NCI-H187 treated with DMSO at 0.1 percent for 48 hours (cell line): ENCODE data around the gene GRIK1.

Source experiments
- DNase-seq: peaks from one replicate; lab custom pipeline; 2025; lab: John Stamatoyannopoulos, UW

GRIK1 gene

DNA sequence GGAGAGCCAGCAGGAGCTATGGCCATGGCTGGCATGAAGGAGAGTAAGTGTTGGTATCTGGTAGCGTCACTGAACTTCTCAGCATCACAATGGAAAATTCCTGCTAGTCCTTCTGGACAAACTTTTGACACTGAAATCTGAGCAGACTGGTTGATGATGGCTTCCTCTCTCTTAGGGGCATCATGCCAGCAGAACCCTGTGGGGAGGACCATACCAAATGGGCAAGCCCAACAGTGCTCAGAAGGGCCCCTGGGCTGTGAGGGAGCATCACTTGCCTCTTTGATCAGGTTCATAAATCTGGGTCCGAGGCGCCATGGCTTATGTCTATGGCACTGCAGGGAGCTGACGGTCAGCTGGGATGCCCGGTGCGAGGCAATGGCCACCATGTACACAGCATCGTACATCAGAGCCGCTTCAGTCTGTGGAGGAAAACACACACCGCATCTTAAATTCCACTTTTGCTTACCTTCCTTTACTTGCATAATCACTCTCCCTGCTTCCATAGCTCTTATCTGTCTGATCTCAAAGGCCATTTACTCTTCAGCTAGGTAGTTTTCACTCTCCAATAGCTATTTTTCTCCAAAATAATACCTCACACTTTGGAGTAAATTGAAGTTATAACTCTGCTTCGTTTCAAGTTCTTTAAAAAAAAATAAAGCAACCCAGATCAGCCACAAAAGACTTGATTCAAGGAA, 297.1 kb downstream of the GRIK1 start:
- DNase-seq, result no peak

DNA sequence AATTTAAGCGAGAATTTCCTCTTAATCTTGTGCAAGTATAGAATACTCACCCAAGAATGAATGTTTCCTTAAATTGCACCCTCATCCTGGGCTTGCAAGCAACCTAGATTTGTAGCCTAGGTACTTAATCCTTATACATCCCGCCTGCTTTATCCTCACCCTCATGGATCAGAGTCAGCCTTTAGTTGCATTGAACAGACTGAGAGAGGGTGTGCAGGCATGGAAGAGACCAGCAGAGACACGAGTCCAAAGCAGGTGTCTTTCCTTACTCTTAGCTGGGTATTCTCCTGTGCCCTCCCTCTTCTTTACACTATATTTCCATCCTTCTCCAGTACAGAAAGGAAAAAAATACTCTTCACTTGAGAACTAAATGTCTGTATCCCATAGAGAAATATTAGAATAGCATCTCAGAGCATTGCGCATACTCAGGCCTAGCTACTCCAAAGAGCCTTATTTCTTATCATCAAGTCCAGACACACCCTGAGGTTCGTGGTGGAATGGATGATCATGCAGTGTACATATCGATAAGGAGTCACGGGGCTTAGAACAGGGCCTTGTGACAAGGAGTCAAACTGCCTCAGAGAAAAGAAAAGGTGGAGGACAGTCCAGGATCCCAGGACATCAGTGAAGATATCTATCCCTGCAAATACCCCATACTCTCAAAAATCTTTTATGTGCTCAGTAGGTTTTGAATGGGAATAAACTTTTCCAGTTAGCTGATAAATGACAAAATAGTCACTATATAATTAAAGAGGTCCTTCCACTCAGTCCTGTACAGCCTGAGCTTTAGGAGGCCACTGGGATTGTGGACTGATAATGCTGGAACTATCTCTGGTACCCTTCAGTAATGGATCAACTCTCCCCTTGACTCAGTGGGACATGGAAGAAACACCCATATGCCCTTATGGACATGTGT, 297.9 kb downstream of the GRIK1 start:
- DNase-seq, result no peak

DNA sequence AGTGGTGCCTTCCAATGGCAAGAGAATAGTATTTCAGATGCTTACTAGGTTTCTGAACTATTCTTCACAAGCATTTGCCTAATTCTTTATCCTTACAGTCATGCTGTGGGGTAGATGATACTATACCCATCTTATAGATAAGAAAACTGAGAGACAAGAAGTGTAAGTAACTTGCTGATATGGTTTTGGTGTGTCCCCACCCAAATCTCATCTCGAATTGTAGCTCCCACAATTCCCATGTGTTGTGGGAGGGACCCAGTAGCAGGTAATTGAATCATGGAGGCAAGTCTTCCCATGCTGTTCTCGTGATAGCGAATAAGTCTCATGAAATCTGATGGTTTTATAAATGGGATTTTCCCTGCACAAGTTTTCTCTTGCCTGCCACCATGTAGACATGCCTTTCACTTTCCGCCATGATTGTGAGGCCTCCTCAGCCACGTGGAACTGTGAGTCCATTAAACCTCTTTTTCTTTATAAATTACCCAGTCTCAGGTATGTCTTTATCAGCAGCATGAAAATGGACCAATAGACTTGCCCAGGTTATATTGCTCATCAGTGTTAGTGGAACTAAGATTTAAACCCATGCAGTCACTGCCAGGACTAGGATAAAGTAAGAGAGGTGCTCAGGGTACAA, 298.7 kb downstream of the GRIK1 start:
- no peak for DNase-seq

DNA sequence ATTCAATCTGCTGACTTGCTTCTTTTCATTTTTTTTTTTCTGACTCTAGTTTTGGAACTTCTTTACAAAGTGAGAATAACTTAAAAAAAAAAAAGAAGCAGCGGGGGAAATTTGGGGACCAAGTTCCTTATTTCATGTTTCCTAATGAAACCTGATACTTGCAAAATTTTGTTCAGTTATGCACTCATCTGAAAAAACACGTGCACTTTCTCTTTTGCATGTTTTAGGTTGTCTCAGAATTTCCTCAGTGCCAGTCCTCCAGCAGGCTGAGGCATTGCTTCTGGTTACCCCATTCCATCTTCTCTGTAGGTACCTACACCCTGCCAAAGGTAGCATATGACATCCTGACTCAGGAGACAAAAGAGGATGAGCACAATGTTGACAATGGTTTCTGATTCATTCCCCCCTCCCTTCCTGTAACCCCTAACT, 299.7 kb downstream of the GRIK1 start:
- DNase-seq, result no peak

DNA sequence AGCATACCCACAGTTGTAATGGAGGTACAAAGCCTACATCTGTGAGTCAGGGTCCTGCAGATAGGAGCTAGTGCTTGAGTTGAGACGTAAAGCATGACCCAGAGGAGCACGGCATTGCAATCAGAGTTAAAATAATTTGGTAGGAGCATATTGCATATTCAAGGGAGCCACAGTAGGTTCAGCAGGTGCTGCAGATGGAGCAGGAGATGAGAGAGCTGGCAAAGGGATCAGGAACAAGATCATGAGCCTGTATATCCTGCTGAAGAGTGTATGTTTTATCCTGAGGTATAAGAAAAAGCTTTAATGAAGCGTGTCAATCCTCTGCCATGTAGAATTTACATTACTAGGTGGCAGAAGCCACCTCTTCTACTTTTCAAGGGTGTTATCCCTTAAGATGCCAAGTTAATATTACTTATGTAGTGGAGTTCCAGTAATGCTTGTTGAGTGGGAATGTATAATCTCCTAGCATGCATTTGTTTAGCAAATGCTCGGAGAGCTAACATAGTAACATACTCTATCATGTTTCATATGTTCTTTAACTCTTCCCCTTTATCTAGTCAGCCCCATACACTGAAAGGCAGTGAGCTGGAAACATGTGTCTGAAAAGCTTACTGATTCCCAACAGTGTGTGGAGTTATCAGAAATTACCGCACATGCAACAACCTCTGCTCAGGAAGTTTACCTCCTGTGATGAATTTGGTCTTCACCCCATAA, 300.3 kb downstream of the GRIK1 start:
- no peak for DNase-seq

DNA sequence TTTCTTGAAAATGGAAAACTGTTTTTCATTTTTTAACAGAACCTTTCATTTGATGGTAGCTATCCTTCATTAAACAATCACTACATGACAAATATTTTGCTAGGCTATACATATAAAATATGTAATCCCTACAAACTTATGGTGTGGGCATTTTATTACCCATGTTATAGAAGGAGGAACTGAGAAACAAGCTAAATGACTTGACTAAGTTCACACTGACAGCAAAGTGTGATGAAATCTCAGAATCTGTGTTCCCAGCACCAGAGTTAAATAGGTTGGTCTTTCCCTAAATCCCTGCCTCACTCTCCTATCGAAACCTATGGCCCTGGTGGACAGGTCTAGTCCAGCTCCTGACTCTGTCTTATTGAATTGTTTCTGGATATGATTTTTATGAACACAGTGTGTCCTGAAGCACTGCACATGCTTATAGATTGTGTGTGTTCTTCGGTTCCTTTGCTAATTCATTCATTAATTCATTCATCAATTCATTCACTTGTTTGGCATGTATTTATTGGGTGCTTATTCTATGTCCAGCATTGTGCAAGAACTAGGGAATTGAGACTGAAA, 301.0 kb downstream of the GRIK1 start:
- DNase-seq, result no peak

DNA sequence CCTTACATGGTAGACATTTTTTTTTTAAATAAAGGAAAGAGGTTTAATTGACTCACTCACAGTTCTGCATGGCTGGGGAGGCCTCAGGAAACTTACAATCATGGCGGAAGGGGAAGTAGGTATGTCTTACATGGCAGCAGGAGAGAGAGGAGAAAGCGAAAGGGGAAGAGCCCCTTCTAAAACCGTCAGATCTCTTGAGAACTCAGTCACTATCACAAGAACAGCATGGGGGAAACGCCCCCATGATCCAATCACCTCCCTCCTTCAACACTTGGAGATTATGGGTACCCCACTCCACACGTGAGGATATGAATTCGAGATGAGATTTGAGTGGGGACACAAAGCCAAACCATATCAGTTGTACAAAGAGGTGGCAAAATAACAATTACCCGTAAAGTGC, 301.7 kb downstream of the GRIK1 start:
- no peak for DNase-seq

DNA sequence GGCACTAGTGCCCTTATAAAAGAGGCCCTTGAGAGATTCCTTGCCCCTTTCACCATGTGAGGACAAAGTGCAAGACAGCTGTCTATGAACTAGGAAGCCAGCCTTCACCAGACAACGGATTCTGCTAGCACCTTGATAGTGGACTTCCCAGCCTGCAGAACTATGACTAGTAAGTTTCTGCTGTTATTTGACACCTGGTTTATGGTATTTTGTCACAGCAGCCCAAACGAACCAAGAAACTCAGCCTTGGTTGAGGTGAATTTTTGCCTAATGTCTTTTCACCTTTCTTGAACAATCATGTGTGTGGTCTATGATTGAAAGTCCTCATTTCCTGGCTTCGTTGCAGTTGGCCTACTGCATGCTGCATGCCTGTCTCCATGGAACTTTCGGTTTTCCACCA, 302.2 kb downstream of the GRIK1 start:
- DNase-seq, result no peak

DNA sequence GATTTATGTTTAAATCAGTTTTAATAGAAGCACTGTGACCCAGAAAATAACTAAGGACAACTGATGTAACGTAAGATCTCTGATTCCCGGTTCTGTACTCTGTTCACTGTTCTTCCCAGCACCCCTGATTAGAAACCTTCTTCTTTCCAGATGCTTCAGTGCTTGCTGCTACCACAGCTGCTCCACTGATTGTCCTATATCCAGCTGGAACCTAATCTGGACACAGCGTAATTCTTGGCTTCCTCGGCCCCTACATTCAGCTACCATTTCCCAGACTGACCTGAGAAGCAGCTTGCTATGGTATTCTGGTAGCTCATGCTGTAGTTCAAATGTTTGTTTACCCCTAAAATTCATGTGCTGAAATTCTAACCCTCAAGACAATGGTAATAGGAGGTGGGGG, 302.7 kb downstream of the GRIK1 start:
- DNase-seq, result no peak

DNA sequence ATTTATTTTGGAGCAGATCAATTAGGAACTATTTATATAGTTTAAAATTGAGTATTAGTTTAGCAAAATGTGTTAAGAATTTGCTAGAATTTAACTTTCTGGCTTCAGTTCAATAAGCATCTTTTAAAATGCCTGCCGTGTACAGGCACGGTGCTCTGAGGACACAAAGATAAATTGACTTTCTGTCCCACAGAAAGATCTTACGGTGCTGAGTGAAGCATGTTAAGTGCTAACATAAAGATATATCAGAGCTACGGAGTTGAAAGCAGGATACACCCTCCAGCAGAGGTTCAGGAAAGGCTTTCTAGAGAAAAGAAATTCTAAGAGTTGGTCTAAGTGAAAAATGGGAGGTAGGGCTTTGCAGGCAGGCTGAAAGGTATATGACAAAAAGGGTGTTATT, 305.4 kb downstream of the GRIK1 start:
- DNase-seq, result no peak

DNA sequence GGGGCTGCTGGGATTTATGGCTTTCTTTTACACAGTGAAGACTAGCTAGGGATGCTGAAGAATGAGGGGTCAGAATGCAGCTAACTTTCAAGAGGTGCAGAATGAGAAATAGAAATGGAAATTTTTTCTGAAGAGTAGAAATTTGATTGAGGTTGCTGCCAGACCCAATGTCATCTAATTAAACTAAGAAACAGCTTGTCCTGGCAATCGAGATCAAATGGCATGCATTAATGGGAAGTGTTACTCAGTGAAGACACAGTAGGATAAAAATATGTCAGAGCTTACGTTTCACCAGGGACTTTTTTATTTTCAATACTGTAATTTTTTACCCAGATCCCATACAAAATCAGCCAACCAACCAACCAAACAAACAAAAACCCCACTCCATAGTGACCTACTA, 306.0 kb downstream of the GRIK1 start:
- no peak for DNase-seq

DNA sequence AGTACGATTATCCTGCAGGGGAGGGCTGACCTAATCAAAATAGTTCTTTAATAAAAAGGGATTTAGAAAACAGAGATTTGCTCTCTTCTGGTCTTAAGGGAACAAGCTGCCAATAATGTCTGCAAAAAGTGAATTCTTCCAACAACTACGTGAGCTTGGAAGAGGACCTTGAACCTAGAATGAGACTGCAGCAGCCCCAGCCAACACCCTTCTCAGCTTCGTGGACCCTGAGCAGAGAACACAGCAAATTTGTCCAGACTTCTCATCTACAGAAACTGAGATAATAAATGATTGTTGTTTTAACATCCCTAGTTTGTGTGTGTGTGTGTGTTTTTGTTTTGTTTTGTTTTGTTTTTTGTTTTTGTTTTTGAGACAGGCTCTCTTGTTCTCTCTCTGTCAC, 309.4 kb downstream of the GRIK1 start:
- DNase-seq, result no peak

DNA sequence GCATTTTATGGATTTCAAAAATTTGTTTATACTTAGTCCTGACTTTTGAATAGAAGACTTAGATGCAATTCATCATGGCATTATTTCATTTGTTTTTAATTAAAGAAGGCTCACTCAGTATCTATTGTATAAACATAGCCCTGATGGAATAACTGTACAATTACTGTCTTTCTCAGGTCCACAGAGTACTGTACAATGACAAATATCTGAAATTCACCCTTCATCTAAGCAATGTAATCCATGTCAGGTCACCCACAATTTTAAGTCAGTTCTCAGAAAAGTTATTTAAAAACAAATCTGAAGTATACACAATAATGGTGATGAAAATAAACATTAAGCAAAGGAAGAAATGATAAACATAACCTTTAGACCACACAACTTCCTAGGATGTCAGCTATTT, 311.9 kb downstream of the GRIK1 start:
- no peak for DNase-seq

DNA sequence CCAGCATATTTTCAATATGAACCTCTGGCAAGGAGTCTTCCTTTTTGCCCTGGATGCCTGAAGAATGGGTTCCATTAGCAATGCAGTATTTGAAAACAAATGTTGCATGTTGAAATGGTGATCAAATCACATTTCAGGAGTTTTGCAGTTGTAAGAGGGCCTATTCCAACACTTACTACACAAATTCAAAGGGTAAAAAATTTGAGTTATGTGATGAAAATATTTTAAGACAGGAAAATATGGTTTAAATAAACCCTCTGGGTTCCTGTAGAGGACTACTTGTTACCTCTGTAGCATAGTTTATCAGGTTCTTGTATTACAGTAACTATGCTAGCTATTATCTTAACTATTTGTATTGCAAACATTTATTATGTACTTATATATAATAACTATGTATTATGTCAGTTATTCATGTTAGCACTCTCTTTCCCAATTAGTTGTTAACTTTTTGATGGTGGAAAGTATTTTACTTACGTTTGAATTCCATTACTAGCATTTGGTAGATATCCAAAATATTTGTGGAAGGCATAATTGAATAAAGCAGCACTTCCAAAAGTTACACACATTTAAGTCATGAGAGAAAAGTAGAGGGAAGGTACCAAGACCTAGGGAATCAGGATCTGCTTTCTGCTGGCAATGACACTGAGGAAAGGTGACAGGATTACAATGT, 312.9 kb downstream of the GRIK1 start:
- no peak for DNase-seq

DNA sequence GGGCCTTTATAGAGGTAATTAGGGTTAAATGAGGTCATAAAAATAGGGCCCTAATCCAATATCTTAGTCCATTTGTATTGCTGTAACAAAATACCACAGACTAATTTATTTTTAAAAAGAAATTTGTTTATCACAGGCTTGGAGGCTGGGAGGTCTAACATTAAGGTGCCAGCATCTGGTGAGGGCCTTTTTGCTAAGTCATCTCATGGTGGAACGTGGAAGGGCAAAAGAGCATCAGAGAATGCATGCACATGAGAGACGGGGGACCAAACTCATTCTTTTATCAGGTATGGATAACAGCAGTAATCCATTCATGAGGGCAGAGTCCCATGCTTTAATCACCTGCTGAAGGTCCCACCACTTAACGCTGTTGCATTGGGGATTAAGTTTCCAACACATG, 313.8 kb downstream of the GRIK1 start:
- DNase-seq, result no peak

DNA sequence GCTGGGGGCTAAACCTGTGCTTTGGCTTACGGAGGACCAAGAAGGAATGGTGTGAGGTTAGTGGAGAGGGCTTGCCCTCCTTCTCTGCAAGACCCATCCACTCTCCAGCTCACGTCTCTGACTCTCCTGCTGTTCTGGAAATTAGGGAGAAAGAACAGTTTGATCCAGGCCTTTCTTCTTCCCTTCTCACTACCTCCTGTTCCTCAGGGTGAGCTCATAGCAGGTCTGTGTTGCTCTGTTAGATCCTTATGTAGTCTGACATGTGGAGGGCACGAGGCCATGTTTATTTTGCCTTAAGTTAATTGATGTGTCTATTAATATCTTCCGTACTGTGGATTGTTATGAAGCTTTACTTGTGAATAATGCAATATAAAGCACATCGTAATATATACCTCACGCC, 315.0 kb downstream of the GRIK1 start:
- DNase-seq, result no peak

DNA sequence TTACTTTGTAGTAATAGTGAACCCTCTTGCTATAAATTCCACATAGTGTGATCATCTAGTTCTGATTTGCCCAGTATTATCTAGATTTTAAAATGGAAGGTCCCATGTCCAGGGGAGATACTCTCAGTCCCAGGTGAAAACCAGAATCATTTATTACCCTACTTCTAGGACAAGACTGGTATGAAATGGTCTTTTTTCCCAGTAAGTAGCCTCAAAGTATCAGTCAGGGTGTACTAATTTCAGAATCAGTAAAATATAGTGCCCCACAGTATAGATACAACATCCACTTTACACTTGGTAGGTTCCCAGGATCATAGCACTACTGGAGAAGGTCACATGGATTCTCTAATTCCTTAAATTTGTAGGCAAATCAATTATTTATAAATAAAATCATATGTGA, 318.3 kb downstream of the GRIK1 start:
- no peak for DNase-seq

DNA sequence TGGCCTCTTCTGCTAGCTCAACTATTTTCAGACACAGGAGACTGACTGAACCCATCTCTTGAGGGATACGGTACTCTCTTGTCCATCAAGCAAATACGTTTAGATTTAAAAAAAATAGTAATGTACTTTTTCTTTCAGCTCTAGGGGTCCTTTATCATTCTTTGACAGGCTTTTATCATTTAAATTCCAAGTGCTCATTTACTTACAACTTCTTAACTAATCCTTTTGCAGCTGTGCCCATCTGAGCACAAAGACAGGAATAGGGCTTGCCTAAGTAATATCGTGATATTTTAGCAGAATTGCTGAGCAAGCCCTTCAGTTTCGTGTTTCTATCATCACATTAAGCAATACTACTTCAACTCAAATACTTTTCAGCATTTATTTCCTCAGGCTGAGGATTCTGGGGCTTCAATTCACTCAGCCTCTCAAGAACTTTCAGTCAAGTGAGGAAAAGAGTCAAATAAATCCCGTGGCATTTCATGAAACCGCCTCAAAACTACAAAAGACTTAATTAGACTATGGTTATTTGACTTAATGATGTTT, 323.5 kb downstream of the GRIK1 start:
- DNase-seq, result no peak

DNA sequence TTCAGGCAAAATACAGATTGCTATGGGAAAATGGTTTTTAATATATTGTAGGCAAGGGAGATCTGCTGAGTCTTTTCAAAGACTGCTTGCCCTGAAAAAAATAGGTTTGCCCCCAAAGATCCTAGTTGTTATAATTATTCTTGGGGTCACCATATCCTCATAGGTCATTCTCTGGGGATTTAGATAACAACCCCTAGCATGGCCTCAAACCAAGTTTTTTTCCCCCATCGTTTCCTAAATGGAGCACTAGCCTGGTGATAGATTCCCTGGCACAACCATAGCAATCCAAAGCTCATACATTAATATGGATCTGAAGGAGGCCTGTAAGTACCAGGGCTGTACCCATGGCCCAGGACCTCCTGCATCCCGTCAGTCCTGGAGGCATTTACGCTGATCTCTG, 325.9 kb downstream of the GRIK1 start:
- no peak for DNase-seq

DNA sequence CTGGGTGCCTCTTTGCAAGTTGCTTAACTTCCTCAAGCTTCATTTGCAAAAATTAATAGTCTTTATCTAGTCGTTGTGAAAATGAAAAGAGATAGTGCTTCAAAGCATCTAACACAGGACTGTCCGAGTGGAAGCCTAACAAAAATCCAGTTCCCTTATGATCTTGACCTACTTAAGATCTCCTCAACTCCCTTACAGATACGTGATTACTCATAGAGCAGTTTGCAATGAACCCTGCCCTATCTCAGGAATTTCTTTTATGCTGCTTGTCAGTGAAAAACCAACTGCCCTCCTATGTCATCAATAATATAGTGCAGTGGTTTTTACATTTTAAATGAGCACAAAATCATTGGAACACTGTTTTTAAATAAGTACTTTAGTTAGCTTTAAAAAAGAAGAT, 326.8 kb downstream of the GRIK1 start:
- DNase-seq, result no peak

DNA sequence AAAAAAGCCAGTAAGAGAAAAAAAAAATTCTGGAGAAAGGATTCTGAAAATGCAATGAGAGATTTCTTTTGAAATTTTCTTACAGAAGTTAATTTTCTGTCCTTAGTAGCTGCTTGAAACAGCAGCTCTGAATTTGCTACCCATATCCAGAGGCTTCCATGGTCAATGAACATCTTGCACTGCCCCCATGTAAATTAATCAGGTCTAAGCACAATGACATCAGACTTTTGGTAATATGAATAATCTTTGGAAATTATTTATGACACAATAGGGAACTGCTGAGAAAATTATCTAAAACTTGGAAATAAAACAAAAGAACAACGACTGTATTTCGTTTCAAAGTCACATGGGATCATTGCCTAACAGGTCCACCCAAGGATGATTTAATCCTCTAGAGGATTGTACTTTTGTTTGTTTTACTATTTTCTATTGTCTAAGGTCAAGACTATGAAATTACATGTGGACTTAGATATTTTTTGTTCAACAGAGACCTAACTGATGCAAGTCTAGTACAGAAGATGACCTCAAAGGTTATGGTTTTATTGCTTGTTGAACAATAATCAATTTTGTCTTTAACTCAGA, 328.9 kb downstream of the GRIK1 start:
- no peak for DNase-seq
